ENCODE results near the gene MED4.

GRCh38 chr13:48074006-48074405 is 20.9 kb downstream of the MED4 start:
- TF ChIP-seq CTCF (IDR thresholded peaks at IDR 0.05) (no peak), POLR2AphosphoS5 (IDR thresholded peaks at IDR 0.05) (no peak), POLR2A (IDR thresholded peaks at IDR 0.05) (no peak), EP300 (IDR thresholded peaks at IDR 0.05) (no peak)
